Bladder microvascular endothelial cell (primary cell): Measurements from ENCODE around the gene CEBPB. TPM values are rescaled to one million over a fixed set of nuclear protein-coding genes. Genes with fewer than 3 reads are reported as not detected.

Source experiments
- total RNA-seq: library from RNA; depleted of rRNA; stranded (reverse); fragments of >200 nt; gene quantifications from 2 replicates; pipeline ENCODE4 v1.2.3, GENCODE V29; 2014

CEBPB gene
- 4.0 and 16.6 TPM in 2 replicates for total RNA-seq

DNA sequence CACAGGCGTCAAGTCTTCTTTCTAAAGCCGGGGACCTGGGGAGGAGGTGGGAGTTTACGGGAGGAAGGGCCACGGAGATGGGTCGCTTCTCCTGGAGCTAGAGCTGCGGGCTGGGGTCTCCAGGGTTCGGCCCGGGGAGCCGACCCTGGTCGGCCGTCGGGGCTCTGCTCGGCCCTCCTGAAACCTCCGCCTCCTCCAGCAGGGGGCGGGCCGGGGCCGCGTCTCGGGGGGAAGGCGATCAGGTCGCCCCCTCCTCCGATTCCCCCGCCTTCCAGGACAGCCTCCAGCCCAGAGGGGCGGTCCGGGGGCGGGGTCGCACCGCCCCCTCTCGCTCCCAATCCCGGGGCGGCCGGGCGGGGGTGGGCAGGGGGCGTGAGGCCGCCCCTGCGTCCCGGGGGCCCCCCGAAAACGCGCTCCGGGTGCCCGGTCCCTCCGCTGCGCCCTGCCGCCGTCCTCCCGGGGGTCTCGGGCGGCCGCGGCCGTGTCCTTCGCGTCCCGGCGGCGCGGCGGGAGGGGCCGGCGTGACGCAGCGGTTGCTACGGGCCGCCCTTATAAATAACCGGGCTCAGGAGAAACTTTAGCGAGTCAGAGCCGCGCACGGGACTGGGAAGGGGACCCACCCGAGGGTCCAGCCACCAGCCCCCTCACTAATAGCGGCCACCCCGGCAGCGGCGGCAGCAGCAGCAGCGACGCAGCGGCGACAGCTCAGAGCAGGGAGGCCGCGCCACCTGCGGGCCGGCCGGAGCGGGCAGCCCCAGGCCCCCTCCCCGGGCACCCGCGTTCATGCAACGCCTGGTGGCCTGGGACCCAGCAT, at the start of gene CEBPB:
Gene CEBPB, plus strand, starts transcription at position 580 of the 814 bp plus-strand sequence. Its CDS starts 204 bp downstream, at position 784.

DNA sequence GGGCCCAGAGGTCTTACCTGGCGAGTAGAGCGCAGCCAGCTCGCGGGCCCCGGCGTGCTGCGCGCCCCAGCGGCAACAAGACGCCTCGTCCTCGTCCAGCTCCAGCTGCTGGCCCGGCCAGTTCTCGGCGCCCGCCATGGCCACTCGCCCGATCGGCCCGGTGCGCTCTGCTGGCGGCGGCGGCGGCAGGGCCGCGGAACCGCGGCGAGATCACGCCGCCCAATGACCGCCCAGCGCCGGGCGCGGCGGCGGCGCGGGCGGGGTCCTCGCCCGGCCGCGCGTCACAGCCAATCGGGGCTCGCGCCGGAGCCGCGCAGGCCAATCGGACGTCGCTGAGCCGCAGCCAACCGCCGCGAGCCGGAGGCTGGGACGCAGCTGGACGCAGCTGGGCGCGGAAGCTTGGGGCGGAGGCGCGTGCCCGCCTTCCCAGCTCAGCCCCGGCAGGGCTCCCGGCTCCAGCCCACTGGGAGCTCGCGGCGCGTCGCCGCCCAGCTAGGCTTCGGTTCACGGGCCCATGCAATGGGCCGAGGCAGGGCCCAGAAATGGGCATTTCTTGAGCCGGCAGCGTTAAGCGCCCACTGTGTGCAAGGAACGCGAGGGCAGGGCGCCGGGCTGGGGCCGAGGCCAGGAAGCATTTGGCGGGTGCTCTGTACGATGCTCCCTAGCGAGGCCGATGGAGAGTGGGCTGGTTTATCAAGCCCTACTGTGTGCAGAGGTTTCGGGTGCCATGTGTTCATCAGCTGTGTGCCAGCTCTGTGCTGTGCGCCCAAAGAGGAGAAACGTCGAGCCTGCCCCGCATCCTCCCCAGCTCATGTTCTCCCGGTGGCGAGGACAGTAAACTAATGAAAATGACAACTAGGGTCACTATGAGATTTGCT, 36.9 kb upstream of the CEBPB start, which contains the start of gene PEDS1:
Gene PEDS1, minus strand, starts transcription at position 224 of the 878 bp plus-strand sequence. Its CDS starts 86 bp downstream, at position 138.

Other genes with a start within 250 kb of the CEBPB start
- gene SNAI1, start 207.8 kb upstream of the CEBPB start, total RNA-seq, result 0.65 and 1.4 TPM in 2 replicates
- gene UBE2V1, start 77.7 kb upstream of the CEBPB start, total RNA-seq, result 27.4 and 54.0 TPM in 2 replicates
- gene PEDS1, start 37.1 kb upstream of the CEBPB start, total RNA-seq, result 9.6 and 15.4 TPM in 2 replicates